Stimulated activated CD4-positive, alpha-beta T cell treated with anti-CD3 and anti-CD28 coated beads, Interleukin-4, amount 100 ng/mL, for 4 hours (primary cell): ENCODE measurements around the gene AGPAT2.
"Not testable (repeated sequence)": the region's sequence is repeated elsewhere in the genome, so short reads cannot be mapped to it uniquely, and the experiment has no call there.

Source experiments
- DNase-seq, 2 experiments: peaks; one replicate each; pipeline ENCODE4 v3.0.0-alpha.2; 2020

The AGPAT2 gene

GRCh38 chr9:136720251-136720897, 33.1 kb upstream of the AGPAT2 start:
- DNase-seq: no peak

GRCh38 chr9:136719195-136719880, 32.1 kb upstream of the AGPAT2 start:
- no peak for DNase-seq

DNA sequence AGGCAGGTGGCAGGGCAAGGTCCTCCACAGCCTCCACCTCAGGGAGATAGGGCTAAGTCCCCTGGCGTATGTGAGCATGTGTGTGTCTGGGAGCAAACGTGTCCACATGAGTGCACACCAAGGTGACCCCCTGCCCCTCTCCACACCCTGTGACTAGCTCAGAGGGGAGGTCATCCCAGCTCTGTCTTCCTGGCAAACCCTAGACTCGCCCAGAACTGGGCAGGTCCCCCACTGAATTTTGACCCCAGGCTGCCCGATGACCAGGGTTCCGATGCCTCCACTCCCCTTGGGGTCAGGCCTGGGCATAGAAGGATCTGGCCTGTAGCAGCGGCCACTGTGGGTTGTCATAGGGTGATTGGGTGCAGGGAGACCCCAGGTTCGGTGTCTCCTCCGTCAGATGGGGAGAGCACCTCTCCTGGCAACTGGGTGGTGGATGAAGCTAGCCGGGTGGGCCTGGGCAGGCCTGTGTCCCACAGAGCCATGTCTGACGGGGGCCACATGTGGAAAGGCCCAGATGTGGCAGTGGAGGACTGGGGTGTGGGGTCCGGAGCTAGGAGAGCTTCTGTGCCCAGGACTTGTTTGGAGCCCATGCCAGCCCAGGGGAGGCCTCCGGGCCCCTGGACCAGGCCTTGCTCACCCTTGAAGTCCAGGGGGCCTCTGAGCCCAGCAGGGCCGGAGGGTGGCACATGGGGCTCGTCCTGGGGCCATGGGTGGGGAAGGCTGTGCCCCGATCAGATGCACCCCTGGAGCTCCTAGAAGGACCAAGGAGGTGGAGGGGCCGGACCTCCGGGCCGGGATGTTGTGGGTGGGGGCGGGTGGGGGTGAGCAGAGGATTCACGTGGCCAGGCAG, 31.3 kb upstream of the AGPAT2 start:
- DNase-seq: no peak

- DNase-seq: no peak
Observed at GRCh38 chr9:136717399-136717798, 30.1 kb upstream of the AGPAT2 start.

DNA sequence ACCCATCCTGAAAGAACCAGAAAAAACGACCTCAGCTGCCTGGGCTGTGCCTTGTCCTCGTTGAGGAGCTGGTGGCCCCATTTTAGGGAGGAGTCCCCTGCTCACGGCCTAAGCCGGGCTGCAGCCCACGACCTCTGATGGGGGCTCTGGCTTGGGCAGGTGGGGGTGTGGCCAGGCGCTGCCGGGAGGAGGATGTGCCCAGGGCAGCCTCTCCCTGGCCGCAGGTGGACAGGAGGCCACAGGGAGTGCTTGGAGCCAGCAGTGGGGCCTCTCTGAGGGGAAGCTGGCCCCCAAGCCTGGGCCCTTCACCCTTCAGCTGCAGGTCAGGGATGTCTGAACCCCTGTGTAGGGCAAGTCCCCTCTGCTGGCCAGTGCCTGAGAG, 27.6 kb upstream of the AGPAT2 start:
- no peak for DNase-seq

DNA sequence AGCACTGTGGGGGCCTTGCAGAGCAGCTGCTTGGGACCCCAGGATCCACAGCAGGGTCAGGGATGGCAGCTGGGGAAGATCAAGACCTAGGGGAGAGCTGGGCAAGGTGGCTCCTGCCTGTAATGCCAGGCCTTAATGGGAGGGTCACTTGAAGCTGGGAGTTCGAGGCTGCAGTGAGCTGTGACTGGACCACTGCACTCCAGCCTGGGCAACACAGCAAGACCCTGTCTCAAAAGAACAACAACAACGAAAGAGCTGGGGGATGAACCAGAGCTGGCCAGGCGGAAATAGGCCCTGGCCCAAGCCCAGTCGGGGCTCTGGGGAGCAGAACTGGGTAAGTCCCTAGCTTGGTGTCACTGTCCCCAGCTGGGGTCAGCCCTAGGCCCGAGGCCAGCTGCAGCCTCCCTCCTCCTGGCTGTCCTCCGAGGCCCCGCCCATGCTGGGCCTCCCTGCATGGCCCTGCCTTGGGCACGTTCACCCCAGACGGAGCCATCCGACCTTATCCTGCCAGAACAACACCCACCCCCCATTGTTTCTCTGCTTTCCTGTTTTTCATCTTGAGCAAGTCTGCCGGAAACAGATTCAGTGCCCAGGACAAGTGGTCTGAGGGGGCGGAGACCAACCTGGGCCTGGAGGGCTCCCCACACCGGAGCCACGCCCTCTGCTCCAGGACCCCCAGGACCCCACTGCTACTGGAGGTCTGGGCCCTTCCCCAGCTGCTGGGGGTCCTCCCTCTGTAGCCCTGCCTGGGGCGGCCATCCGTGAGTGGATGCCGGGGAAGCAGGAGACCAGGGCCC, 27.0 kb upstream of the AGPAT2 start:
- DNase-seq: no peak

GRCh38 chr9:136713550-136713949, 26.3 kb upstream of the AGPAT2 start:
- DNase-seq: no peak

GRCh38 chr9:136712690-136713544, 25.7 kb upstream of the AGPAT2 start:
- DNase-seq: no peak

- no peak for DNase-seq
Observed at GRCh38 chr9:136711751-136712689, 24.8 kb upstream of the AGPAT2 start, which contains the start of gene DIPK1B. DIPK1B (plus strand) TSS chr9:136712572; CDS start chr9:136712666, 94 bp downstream.

GRCh38 chr9:136711219-136711648, 24.0 kb upstream of the AGPAT2 start:
- DNase-seq: not testable (repeated sequence)

DNA sequence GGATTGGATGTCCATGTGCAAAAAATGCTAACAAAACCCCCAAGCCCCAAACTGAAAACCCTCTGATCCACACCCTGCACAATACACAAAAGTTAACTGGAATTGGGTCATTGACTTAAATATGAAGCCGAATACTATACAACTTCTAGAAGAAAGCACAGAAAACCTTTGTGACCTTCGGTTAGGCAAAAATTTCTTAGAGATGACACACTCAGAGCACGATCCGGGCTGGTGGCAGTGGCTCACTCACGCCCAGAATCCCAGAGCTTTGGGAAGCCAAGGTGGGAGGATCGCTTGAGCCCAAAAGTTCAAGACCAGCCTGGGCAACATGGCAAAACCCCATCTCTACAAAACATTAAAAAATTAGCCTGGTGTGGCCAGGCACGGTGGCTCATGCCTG, 23.3 kb upstream of the AGPAT2 start:
- DNase-seq: no peak

DNA sequence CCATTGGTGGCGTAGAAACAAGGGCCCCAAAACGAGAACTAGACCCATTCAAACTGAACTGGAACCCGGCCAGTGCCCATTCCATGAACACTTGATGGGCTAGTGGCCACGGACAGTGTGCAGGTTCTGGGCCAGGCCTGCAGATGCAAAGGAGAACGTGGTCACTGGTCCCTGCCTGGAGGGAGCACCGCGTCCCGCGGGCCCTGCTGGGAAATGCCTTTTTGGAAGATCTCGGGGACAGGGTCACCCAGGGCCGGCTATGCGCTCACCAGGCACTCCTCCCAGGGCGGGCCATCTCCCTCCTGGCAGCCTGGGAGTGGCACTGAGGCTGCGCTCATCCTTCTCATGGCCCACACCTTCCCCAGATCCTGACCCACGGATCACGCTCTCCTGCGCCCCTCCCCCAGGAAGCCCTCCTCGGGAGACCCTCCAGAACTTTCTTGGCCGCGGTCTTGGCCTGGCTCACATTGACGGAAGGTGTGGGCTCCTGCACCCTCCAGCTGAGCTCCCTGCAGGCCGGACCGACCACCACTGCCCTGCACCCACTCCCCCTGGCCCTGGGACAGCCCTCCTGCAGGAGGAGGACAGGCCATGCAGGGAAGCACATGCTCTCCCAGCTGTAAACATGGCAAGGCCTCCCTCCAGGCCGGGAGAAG, 22.3 kb upstream of the AGPAT2 start:
- no peak for DNase-seq

- DNase-seq: no peak
Observed at GRCh38 chr9:136707849-136708517, 20.7 kb upstream of the AGPAT2 start.

GRCh38 chr9:136707011-136707410, 19.8 kb upstream of the AGPAT2 start:
- DNase-seq: no peak

DNA sequence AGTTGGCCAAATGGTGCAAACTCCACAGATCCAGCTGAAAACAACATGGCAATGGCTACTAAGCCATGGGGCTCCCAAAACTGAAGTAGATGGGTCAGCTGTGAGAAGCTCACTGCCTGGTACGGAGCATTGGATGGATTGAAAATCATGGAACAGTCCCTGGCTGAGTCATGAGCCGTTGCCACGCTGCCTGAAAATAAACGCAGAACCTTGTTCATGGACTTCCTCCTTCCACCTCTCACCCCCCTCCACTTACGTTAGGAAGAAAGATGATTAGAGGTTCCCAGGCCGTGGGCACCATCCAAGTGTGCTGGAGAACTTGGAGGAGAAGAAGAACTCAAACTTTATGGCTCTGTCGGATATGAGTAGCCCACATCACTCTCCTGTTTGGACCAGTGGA, 18.3 kb upstream of the AGPAT2 start:
- DNase-seq: no peak

DNA sequence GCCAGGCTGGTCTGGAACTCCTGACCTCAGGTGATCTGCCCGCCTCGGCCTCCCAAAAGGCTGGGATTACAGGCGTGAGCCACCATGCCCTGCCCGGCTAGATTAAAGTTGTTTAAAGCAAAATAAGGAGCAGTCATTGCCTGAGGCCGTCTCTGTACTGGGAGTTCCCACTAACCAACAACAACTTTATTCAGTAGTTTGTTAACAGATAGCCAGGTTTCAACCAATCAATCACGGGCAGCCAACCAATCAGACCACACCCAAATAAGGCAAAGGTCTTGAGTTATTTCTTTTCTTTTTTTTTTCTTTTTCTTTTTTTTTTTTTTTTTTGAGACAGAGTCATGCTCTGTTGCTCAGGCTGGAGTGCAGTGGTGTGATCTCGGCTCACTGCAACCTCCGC, 17.5 kb upstream of the AGPAT2 start:
- DNase-seq: not testable (repeated sequence)

DNA sequence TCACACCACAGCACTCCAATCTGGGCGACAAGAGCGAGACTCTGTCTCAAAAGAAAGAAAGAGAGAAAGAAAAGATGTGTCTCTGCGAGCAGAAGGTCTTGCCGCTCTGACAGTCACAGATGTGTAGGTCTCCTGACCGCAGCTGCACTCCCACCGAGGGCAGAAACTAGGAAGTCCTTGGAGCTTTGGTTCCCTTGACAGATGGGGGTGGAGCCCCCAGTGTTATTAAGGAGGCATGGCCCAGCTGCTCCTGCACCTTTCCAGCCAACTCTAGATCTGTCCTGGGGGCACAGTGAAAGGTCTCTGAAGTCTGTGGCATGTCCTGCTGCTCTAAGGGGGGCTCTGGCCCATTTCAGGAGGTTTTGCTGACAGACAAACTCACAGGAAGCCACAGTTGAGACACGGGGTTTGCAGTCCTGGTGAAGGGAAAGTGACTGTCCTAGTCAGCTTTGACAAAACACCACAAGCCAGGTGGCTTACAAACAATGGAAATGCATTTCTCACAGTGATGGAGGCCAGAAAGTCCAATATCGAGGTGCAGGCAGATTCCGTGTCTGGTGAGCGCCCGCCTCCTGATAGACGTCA, 16.1 kb upstream of the AGPAT2 start:
- no peak for DNase-seq

GRCh38 chr9:136701668-136702053, 14.4 kb upstream of the AGPAT2 start:
- DNase-seq: no peak
